Measurements from ENCODE around the gene MLH3.

MLH3 gene

GRCh38 chr14:74964787-74965485, 86.3 kb downstream of the MLH3 start:
- no peak for DNase-seq (ENCODE audit: low read depth)
